ENCODE results near the gene TRIM22. TPM values are rescaled to one million over a fixed set of nuclear protein-coding genes. Genes with fewer than 3 reads are reported as not detected.

Gene TRIM22
- total RNA-seq, 3 donors from 2014 or later (not counting 1 experiment from before 2014, with no cell fraction given): 304 to 339 (median 334) TPM

- Histone ChIP-seq H3K4me1 (ENCODE audit: control insufficient read depth, insufficient read depth, low read length) (no peaks in the 10 kb centered on the region), H3K9me3 (ENCODE audit: control insufficient read depth, insufficient read depth, low read length) (no peaks in the 10 kb centered on the region), H3K27ac (ENCODE audit: low read length) (no peak overlapping the region), H3K36me3 (ENCODE audit: control insufficient read depth, insufficient read depth, low read length) (no peaks in the 10 kb centered on the region), H3K4me3 (ENCODE audit: low read length) (no peak overlapping the region), H3K27me3 (ENCODE audit: control insufficient read depth, insufficient read depth, low read length) (no peaks in the 10 kb centered on the region)
- H3K4me3 Mint-ChIP-seq: no peak overlapping the region
- H3K9me3 Mint-ChIP-seq: no peaks in the 10 kb centered on the region
- H3K27me3 Mint-ChIP-seq (ENCODE audit: low read depth in 2 of 2): peaks cover 4 to 12% of the 10 kb centered on the region in 2 donors
- no peak overlapping the region for H3K27ac Mint-ChIP-seq
- ATAC-seq: no peak
- WGBS (ENCODE audit: insufficient coverage): 92% methylated on average over 1 of the region's 1 CpG
- no peak for DNase-seq
- TF ChIP-seq CTCF (IDR thresholded peaks at IDR 0.05): no peak
- intact Hi-C loops (cut with micrococcal nuclease): no loop called here
- no peaks in the 10 kb centered on the region for H3K4me1 Mint-ChIP-seq
- H3K36me3 Mint-ChIP-seq: no peaks in the 10 kb centered on the region
Measured at GRCh38 chr11:5726351-5726750, 36.8 kb downstream of the TRIM22 start.

- Mint-ChIP-seq H3K4me3 (no peak overlapping the region), H3K36me3 (no peaks in the 10 kb centered on the region), H3K4me1 (no peaks in the 10 kb centered on the region), H3K27ac (no peak overlapping the region), H3K9me3 (no peaks in the 10 kb centered on the region), H3K27me3 (ENCODE audit: low read depth in 2 of 2) (peaks cover 4 to 12% of the 10 kb centered on the region in 2 donors)
- intact Hi-C loops (cut with micrococcal nuclease): no loop called here
- ATAC-seq: no peak
- H3K4me1 ChIP-seq (ENCODE audit: control insufficient read depth, insufficient read depth, low read length): no peaks in the 10 kb centered on the region
- TF ChIP-seq CTCF (IDR thresholded peaks at IDR 0.05): no peak
- no peaks in the 10 kb centered on the region for H3K27me3 ChIP-seq (ENCODE audit: control insufficient read depth, insufficient read depth, low read length)
- no peak for DNase-seq
- no peak overlapping the region for H3K27ac ChIP-seq (ENCODE audit: low read length)
- H3K9me3 ChIP-seq (ENCODE audit: control insufficient read depth, insufficient read depth, low read length): no peaks in the 10 kb centered on the region
- 100% methylated on average over 1 of the region's 1 CpG for WGBS (ENCODE audit: insufficient coverage)
- no peak overlapping the region for H3K4me3 ChIP-seq (ENCODE audit: low read length)
- H3K36me3 ChIP-seq (ENCODE audit: control insufficient read depth, insufficient read depth, low read length): no peaks in the 10 kb centered on the region
Measured at GRCh38 chr11:5727691-5728090, 38.1 kb downstream of the TRIM22 start.

- Mint-ChIP-seq H3K36me3 (peaks cover 13% of the 10 kb centered on the region), H3K9me3 (peaks cover 2 to 8% of the 10 kb centered on the region in 2 donors), H3K4me3 (no peak within 1 kb of the TSS), H3K27me3 (ENCODE audit: low read depth in 2 of 2) (peaks cover 6 to 13% of the 10 kb centered on the region in 2 donors), H3K4me1 (no peaks in the 10 kb centered on the region), H3K27ac (no peak within 1 kb of the TSS)
- Histone ChIP-seq H3K4me1 (ENCODE audit: control insufficient read depth, insufficient read depth, low read length) (no peaks in the 10 kb centered on the region), H3K4me3 (ENCODE audit: low read length) (no peak within 1 kb of the TSS), H3K27me3 (ENCODE audit: control insufficient read depth, insufficient read depth, low read length) (no peaks in the 10 kb centered on the region), H3K36me3 (ENCODE audit: control insufficient read depth, insufficient read depth, low read length) (no peaks in the 10 kb centered on the region), H3K9me3 (ENCODE audit: control insufficient read depth, insufficient read depth, low read length) (peaks cover 2% of the 10 kb centered on the region), H3K27ac (ENCODE audit: low read length) (no peak within 1 kb of the TSS)
- no peak for TF ChIP-seq CTCF (IDR thresholded peaks at IDR 0.05)
- 95% methylated on average over 1 of the region's 1 CpG for WGBS (ENCODE audit: insufficient coverage)
- ATAC-seq (no peak), DNase-seq (no peak)
- intact Hi-C loops (cut with micrococcal nuclease): no loop called here
Measured at GRCh38 chr11:5736396-5736795, 46.8 kb downstream of the TRIM22 start, which contains the start of gene OR56B1. OR56B1 (plus strand) TSS chr11:5736448; CDS start chr11:5736517, 69 bp downstream.

GRCh38 chr11:5737091-5737490 lies 47.5 kb downstream of the TRIM22 start:
- no peak overlapping the region for H3K27ac Mint-ChIP-seq
- H3K4me1 ChIP-seq (ENCODE audit: control insufficient read depth, insufficient read depth, low read length): no peaks in the 10 kb centered on the region
- peaks cover 12 to 17% of the 10 kb centered on the region in 2 donors for H3K27me3 Mint-ChIP-seq (ENCODE audit: low read depth in 2 of 2)
- ATAC-seq (no peak), DNase-seq (no peak)
- intact Hi-C loops (cut with micrococcal nuclease): no loop called here
- H3K36me3 Mint-ChIP-seq: peaks cover 20% of the 10 kb centered on the region
- no peak overlapping the region for H3K27ac ChIP-seq (ENCODE audit: low read length)
- H3K4me3 ChIP-seq (ENCODE audit: low read length): no peak overlapping the region
- no peaks in the 10 kb centered on the region for H3K36me3 ChIP-seq (ENCODE audit: control insufficient read depth, insufficient read depth, low read length)
- no peak overlapping the region for H3K4me3 Mint-ChIP-seq
- H3K27me3 ChIP-seq (ENCODE audit: control insufficient read depth, insufficient read depth, low read length): no peaks in the 10 kb centered on the region
- no peaks in the 10 kb centered on the region for H3K4me1 Mint-ChIP-seq
- no peak for TF ChIP-seq CTCF (IDR thresholded peaks at IDR 0.05)
- peaks cover 6% of the 10 kb centered on the region for H3K9me3 ChIP-seq (ENCODE audit: control insufficient read depth, insufficient read depth, low read length)
- H3K9me3 Mint-ChIP-seq: peaks cover 6 to 14% of the 10 kb centered on the region in 2 donors
